ENCODE results near the gene MAGEF1.

The MAGEF1 gene

GRCh38 chr3:184711493-184712247, at the start of gene MAGEF1:
Gene MAGEF1 (minus strand): TSS chr3:184712064. CDS start chr3:184711821, 243 bp downstream.
- H3K4me1 ChIP-seq = peaks cover 34 to 50% (median 44%) of the 10 kb centered on the region in 10 experiments
- H4K20me1 ChIP-seq = no peaks in the 10 kb centered on the region; a peak in 1 of 22 replicates
- peaks cover 12 to 23% (median 17%) of the 10 kb centered on the region in 11 experiments for H3K9me3 ChIP-seq (replicated peaks in 1 of 11)
- peaks cover 0 to 12% (median 6%) of the 10 kb centered on the region in 11 experiments; a peak in 7 of 22 replicates for H3K36me3 ChIP-seq
- H3K27me3 ChIP-seq = peaks cover 0 to 18% (median 0%) of the 10 kb centered on the region in 11 experiments; a peak in 5 of 22 replicates
- H3K4me2 ChIP-seq = peak within 1 kb of the TSS; percentile 92 to 100 (median 97)
- H3K9ac ChIP-seq = peak within 1 kb of the TSS; percentile 64 to 82 (median 74)
- H3K4me3 ChIP-seq = peak within 1 kb of the TSS; percentile 54 to 80 (median 66)
- peak within 1 kb of the TSS; percentile 52 to 85 (median 72); a peak in 21 of 22 replicates for H3K27ac ChIP-seq
- TF ChIP-seq Cebpa-rat (IDR thresholded peaks at IDR 0.05) = no peak

GRCh38 chr3:184761075-184761841, 49.4 kb upstream of the MAGEF1 start:
- no peaks in the 10 kb centered on the region for H3K36me3 ChIP-seq
- no peak for TF ChIP-seq Cebpa-rat (IDR thresholded peaks at IDR 0.05)
- H3K27ac ChIP-seq = no peak overlapping the region
- no peak overlapping the region for H3K4me3 ChIP-seq
- peak overlapping the region in 8 of 11 experiments; percentile 24 to 55 (median 40); a peak in 11 of 22 replicates for H3K4me2 ChIP-seq
- no peaks in the 10 kb centered on the region for H3K27me3 ChIP-seq
- no peaks in the 10 kb centered on the region for H4K20me1 ChIP-seq
- H3K4me1 ChIP-seq = peaks cover 43 to 51% (median 46%) of the 10 kb centered on the region in 10 experiments
- no peak overlapping the region for H3K9ac ChIP-seq
- no peaks in the 10 kb centered on the region for H3K9me3 ChIP-seq (replicated peaks in 1 of 11)

GRCh38 chr3:184760337-184761074, 48.6 kb upstream of the MAGEF1 start:
- TF ChIP-seq Cebpa-rat (IDR thresholded peaks at IDR 0.05) = no peak
- H3K4me1 ChIP-seq = peaks cover 43 to 51% (median 46%) of the 10 kb centered on the region in 10 experiments

GRCh38 chr3:184759666-184760200, 47.9 kb upstream of the MAGEF1 start:
- H3K4me2 ChIP-seq = no peak overlapping the region
- no peak overlapping the region; a peak in 1 of 22 replicates for H3K27ac ChIP-seq
- no peaks in the 10 kb centered on the region for H3K27me3 ChIP-seq
- no peak overlapping the region for H3K4me3 ChIP-seq
- peaks cover 41 to 51% (median 45%) of the 10 kb centered on the region in 10 experiments for H3K4me1 ChIP-seq
- H3K9me3 ChIP-seq (replicated peaks in 1 of 11) = no peaks in the 10 kb centered on the region
- no peaks in the 10 kb centered on the region for H4K20me1 ChIP-seq
- no peak for TF ChIP-seq Cebpa-rat (IDR thresholded peaks at IDR 0.05)
- H3K9ac ChIP-seq = no peak overlapping the region
- no peaks in the 10 kb centered on the region for H3K36me3 ChIP-seq

More at GRCh38 chr3:184760337-184761074, 48.6 kb upstream of the MAGEF1 start:
- H3K9ac ChIP-seq = no peak overlapping the region
- no peak overlapping the region for H3K4me3 ChIP-seq
- no peaks in the 10 kb centered on the region for H3K36me3 ChIP-seq
- H3K27ac ChIP-seq = no peak overlapping the region
- no peaks in the 10 kb centered on the region for H4K20me1 ChIP-seq
- H3K9me3 ChIP-seq (replicated peaks in 1 of 11) = no peaks in the 10 kb centered on the region
- peak overlapping the region in 4 of 11 experiments; percentile 5 to 55 (median 46); a peak in 5 of 22 replicates for H3K4me2 ChIP-seq
- no peaks in the 10 kb centered on the region for H3K27me3 ChIP-seq

GRCh38 chr3:184758056-184758455, 46.2 kb upstream of the MAGEF1 start:
- H3K36me3 ChIP-seq = no peaks in the 10 kb centered on the region
- no peak overlapping the region for H3K4me3 ChIP-seq
- no peaks in the 10 kb centered on the region for H4K20me1 ChIP-seq
- H3K9ac ChIP-seq = no peak overlapping the region
- no peaks in the 10 kb centered on the region for H3K9me3 ChIP-seq (replicated peaks in 1 of 11)
- no peaks in the 10 kb centered on the region for H3K27me3 ChIP-seq
- H3K27ac ChIP-seq = no peak overlapping the region
- no peak for TF ChIP-seq Cebpa-rat (IDR thresholded peaks at IDR 0.05)
- peak overlapping the region in 4 of 11 experiments; percentile 62 to 86 (median 66); a peak in 6 of 22 replicates for H3K4me2 ChIP-seq
- peaks cover 31 to 49% (median 41%) of the 10 kb centered on the region in 10 experiments for H3K4me1 ChIP-seq

- no peaks in the 10 kb centered on the region for H4K20me1 ChIP-seq
- H3K4me2 ChIP-seq = peak overlapping the region; percentile 62 to 86 (median 69)
- H3K4me1 ChIP-seq = peaks cover 37 to 55% (median 47%) of the 10 kb centered on the region in 10 experiments
- H3K9ac ChIP-seq = peak overlapping the region in 4 of 11 experiments; percentile 4 to 41 (median 15); a peak in 3 of 22 replicates
- no peak for TF ChIP-seq Cebpa-rat (IDR thresholded peaks at IDR 0.05)
- no peaks in the 10 kb centered on the region for H3K27me3 ChIP-seq
- peak overlapping the region in 1 of 10 experiments; percentile 9; a peak in 2 of 20 replicates for H3K4me3 ChIP-seq
- H3K36me3 ChIP-seq = no peaks in the 10 kb centered on the region
- peak overlapping the region in 2 of 11 experiments; percentile 13 to 22; a peak in 1 of 22 replicates for H3K27ac ChIP-seq
- no peaks in the 10 kb centered on the region for H3K9me3 ChIP-seq (replicated peaks in 1 of 11)
These were observed 45.3 kb upstream of the MAGEF1 start for GRCh38 chr3:184757022-184757651.

GRCh38 chr3:184756151-184757021, 44.5 kb upstream of the MAGEF1 start:
- H4K20me1 ChIP-seq = no peaks in the 10 kb centered on the region
- peak overlapping the region in 3 of 11 experiments; percentile 4 to 41 (median 24); a peak in 3 of 22 replicates for H3K9ac ChIP-seq
- no peaks in the 10 kb centered on the region for H3K36me3 ChIP-seq
- H3K9me3 ChIP-seq (replicated peaks in 1 of 11) = no peaks in the 10 kb centered on the region
- H3K27me3 ChIP-seq = no peaks in the 10 kb centered on the region
- peak overlapping the region; percentile 62 to 86 (median 69) for H3K4me2 ChIP-seq
- peak overlapping the region in 1 of 10 experiments; percentile 9; a peak in 1 of 20 replicates for H3K4me3 ChIP-seq
- H3K4me1 ChIP-seq = peaks cover 40 to 57% (median 50%) of the 10 kb centered on the region in 10 experiments
- no peak for TF ChIP-seq Cebpa-rat (IDR thresholded peaks at IDR 0.05)
- H3K27ac ChIP-seq = no peak overlapping the region; a peak in 3 of 22 replicates

Data from BLaER1 treated with 17β-estradiol and CSF1 and Interleukin-3, amounts not matched to agents 10 nM and 100 nM (cell line).